Mesodermal cell (in vitro differentiated cells): ENCODE results near the gene CCDC27.
"Not testable (repeated sequence)": the region's sequence is repeated elsewhere in the genome, so short reads cannot be mapped to it uniquely, and the experiment has no call there.

Experiments
- H3K27ac ChIP-seq: 2 replicates; pipeline ENCODE4 v1.7.0; 2013; ENCODE audit warnings: mild to moderate bottlenecking, low read depth, low read length, moderate library complexity; ENCODE audit not compliant: severe bottlenecking
- H3K36me3 ChIP-seq: 2 replicates; pipeline ENCODE4 v1.7.1; 2013; ENCODE audit warnings: mild to moderate bottlenecking, low read length, moderate library complexity; ENCODE audit not compliant: control insufficient read depth, insufficient read depth
- H3K4me1 ChIP-seq: one replicate; pipeline ENCODE4 v1.7.1; 2013; ENCODE audit warnings: mild to moderate bottlenecking, low read length; ENCODE audit not compliant: insufficient read depth, control insufficient read depth, poor library complexity, severe bottlenecking
- H3K4me3 ChIP-seq: 2 replicates; pipeline ENCODE4 v1.7.0; 2013; ENCODE audit warnings: low read length, control low read depth, mild to moderate bottlenecking; ENCODE audit not compliant: insufficient read depth, poor library complexity, severe bottlenecking; ENCODE audit errors: extremely low read depth
- H3K9me3 ChIP-seq: 2 replicates; pipeline ENCODE4 v1.7.1; 2013; ENCODE audit warnings: mild to moderate bottlenecking, low read length, moderate library complexity; ENCODE audit not compliant: control insufficient read depth
- WGBS, 2 experiments: methylation state at CpG; one replicate each; pipeline ENCODE4 v1.1.5; 2013; ENCODE audit warnings: missing lambda C conversion rate in 2 of 2; ENCODE audit not compliant: insufficient coverage in 2 of 2; 5-methylcytosine and 5-hydroxymethylcytosine counted together

CCDC27 gene

GRCh38 chr1:3721955-3722465 lies 30.2 kb upstream of the CCDC27 start:
- Histone ChIP-seq H3K36me3 (no peaks in the 10 kb centered on the region), H3K4me1 (no peaks in the 10 kb centered on the region), H3K9me3 (no peaks in the 10 kb centered on the region), H3K27ac (no peak overlapping the region), H3K4me3 (no peak overlapping the region)
- WGBS, 2 experiments = 82 to 87% methylated on average over 14 to 18 of the region's 20 CpGs

- WGBS, 2 experiments = 81 to 89% methylated on average over 3 of the region's 3 CpGs
- no peaks in the 10 kb centered on the region for H3K9me3 ChIP-seq
- H3K4me1 ChIP-seq = no peaks in the 10 kb centered on the region
- H3K36me3 ChIP-seq = no peaks in the 10 kb centered on the region
- H3K27ac ChIP-seq = no peak overlapping the region
- no peak overlapping the region for H3K4me3 ChIP-seq
Observed at GRCh38 chr1:3722846-3723245, 29.4 kb upstream of the CCDC27 start.

GRCh38 chr1:3724416-3725030 lies 27.7 kb upstream of the CCDC27 start:
- H3K4me3 ChIP-seq, H3K4me1 ChIP-seq, H3K36me3 ChIP-seq, H3K9me3 ChIP-seq, H3K27ac ChIP-seq: not testable (repeated sequence)
- WGBS, 2 experiments = 36 to 40% methylated on average over 17 to 18 of the region's 18 CpGs

GRCh38 chr1:3725366-3725765 lies 26.9 kb upstream of the CCDC27 start:
- Histone ChIP-seq H3K36me3 (no peaks in the 10 kb centered on the region), H3K9me3 (no peaks in the 10 kb centered on the region), H3K27ac (no peak overlapping the region), H3K4me3 (no peak overlapping the region), H3K4me1 (no peaks in the 10 kb centered on the region)
- 96% methylated on average over 2 of the region's 2 CpGs; no CpG with 5 or more reads in 1 of the 2 experiments for WGBS, 2 experiments

- no peaks in the 10 kb centered on the region for H3K9me3 ChIP-seq
- no peak overlapping the region for H3K27ac ChIP-seq
- WGBS, 2 experiments = 52 to 59% methylated on average over 28 of the region's 37 CpGs
- H3K36me3 ChIP-seq = no peaks in the 10 kb centered on the region
- H3K4me1 ChIP-seq = no peaks in the 10 kb centered on the region
- H3K4me3 ChIP-seq = no peak overlapping the region
Observed at GRCh38 chr1:3727042-3727824, 25.0 kb upstream of the CCDC27 start.

GRCh38 chr1:3727825-3728776 lies 24.1 kb upstream of the CCDC27 start:
- Histone ChIP-seq H3K27ac (no peak overlapping the region), H3K4me1 (no peaks in the 10 kb centered on the region), H3K9me3 (no peaks in the 10 kb centered on the region), H3K36me3 (no peaks in the 10 kb centered on the region), H3K4me3 (no peak overlapping the region)
- 89% methylated on average over 24 to 30 of the region's 31 CpGs for WGBS, 2 experiments

- Histone ChIP-seq H3K4me1 (peaks cover 2% of the 10 kb centered on the region), H3K36me3 (no peaks in the 10 kb centered on the region), H3K27ac (no peak overlapping the region), H3K9me3 (no peaks in the 10 kb centered on the region), H3K4me3 (no peak overlapping the region)
- WGBS, 2 experiments = 85 to 89% methylated on average over 25 to 27 of the region's 32 CpGs
Observed at GRCh38 chr1:3729594-3730542, 22.4 kb upstream of the CCDC27 start.

- no peak overlapping the region for H3K4me3 ChIP-seq
- WGBS, 2 experiments = 92% methylated on average over 21 to 24 of the region's 25 CpGs
- no peaks in the 10 kb centered on the region for H3K9me3 ChIP-seq
- peaks cover 2% of the 10 kb centered on the region for H3K4me1 ChIP-seq
- no peak overlapping the region for H3K27ac ChIP-seq
- peaks cover 3% of the 10 kb centered on the region for H3K36me3 ChIP-seq
Observed at GRCh38 chr1:3730543-3731247, 21.6 kb upstream of the CCDC27 start.

GRCh38 chr1:3731583-3732433 lies 20.4 kb upstream of the CCDC27 start:
- Histone ChIP-seq H3K4me1 (peaks cover 2% of the 10 kb centered on the region), H3K4me3 (no peak overlapping the region), H3K9me3 (no peaks in the 10 kb centered on the region), H3K27ac (no peak overlapping the region), H3K36me3 (peaks cover 14% of the 10 kb centered on the region)
- 81 to 85% methylated on average over 20 to 22 of the region's 25 CpGs for WGBS, 2 experiments
